KMS-11 (cell line): ENCODE measurements around the gene CYGB.

ENCODE experiments used
- H2AFZ ChIP-seq: fragments of 200-600 bp; sonication (generic); 2 replicates; pipeline ENCODE4 v1.6.1; 2016; ENCODE audit warnings: antibody characterized with exemption, mixed run types, low read depth
- H3K27ac ChIP-seq: fragments of 200-600 bp; sonication (generic); 2 replicates; pipeline ENCODE4 v1.6.1; 2016; ENCODE audit warnings: mild to moderate bottlenecking, mixed run types
- H3K27me3 ChIP-seq: fragments of 200-600 bp; sonication (generic); 2 replicates; pipeline ENCODE4 v1.6.1; 2017; ENCODE audit warnings: mild to moderate bottlenecking, low read depth, mixed run types, moderate library complexity; ENCODE audit not compliant: insufficient read depth
- H3K36me3 ChIP-seq: fragments of 200-600 bp; sonication (generic); 2 replicates; pipeline ENCODE4 v1.6.1; 2017; ENCODE audit warnings: mild to moderate bottlenecking, mixed run types; ENCODE audit not compliant: insufficient read depth
- H3K4me1 ChIP-seq: fragments of 200-600 bp; sonication (generic); 2 replicates; pipeline ENCODE4 v1.6.1; 2016; ENCODE audit warnings: mild to moderate bottlenecking, low read depth, mixed run types; ENCODE audit not compliant: poor library complexity, severe bottlenecking
- H3K4me2 ChIP-seq: fragments of 200-600 bp; sonication (generic); 2 replicates; pipeline ENCODE4 v1.7.0; 2016; ENCODE audit warnings: mild to moderate bottlenecking, mixed run types
- H3K4me3 ChIP-seq: fragments of 200-600 bp; sonication (generic); IDR thresholded peaks from 2 replicates; pipeline ENCODE4 v1.6.1; 2017; ENCODE audit warnings: low read depth, low read length, mixed read lengths; ENCODE audit not compliant: insufficient read depth
- H3K79me2 ChIP-seq: fragments of 200-600 bp; sonication (generic); 2 replicates; pipeline ENCODE4 v1.6.1; 2016; ENCODE audit warnings: low read depth, mixed run types; ENCODE audit not compliant: insufficient read depth
- H3K9ac ChIP-seq: fragments of 200-600 bp; sonication (generic); 2 replicates; pipeline ENCODE4 v1.6.1; 2016; ENCODE audit warnings: mild to moderate bottlenecking, mixed run types
- H4K20me1 ChIP-seq: fragments of 200-600 bp; sonication (generic); 2 replicates; pipeline ENCODE4 v1.6.1; 2016; ENCODE audit warnings: mild to moderate bottlenecking, mixed run types; ENCODE audit not compliant: insufficient read depth
- TF ChIP-seq, protein P1 (sequence below): fragments of 200-600 bp; sonication (generic); conservative IDR thresholded peaks from 2 replicates; pipeline ENCODE4 v1.6.1; 2017; ENCODE audit warnings: low read depth, mild to moderate bottlenecking, antibody characterized with exemption, low read length, moderate library complexity, mixed read lengths

CYGB gene

DNA sequence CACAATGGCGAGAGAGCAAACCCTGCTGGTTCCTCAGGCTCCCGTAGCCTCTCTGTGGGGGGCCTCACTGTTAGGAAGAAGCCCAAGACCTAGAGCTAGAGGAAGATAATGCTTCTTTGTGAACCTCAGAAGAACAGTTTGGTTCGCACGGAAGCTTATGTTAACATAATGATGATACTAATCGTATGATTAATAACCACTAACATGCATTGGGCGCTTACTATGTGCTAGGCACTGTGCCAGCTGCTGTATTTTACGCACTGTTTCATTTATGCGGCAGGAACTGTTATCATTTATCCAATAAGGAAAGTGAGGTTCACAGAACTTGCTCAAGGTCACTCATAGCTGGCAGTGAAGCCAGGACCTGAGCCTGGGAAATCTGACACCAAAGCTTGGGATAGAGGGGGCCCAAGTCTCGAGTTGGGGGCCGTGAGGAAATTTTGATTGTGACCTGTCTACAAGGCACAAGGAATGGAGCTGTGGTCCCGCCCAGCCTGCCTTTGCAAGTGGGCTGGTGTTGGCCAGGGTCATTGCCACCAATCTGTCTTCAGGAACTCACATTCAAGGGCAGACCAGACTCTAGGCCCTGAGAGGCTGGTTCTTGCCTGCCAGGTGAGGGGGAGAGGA is 9.2 kb upstream of the CYGB start:
- Histone ChIP-seq H3K4me3 (no peak overlapping the region), H2AFZ (no peak overlapping the region), H3K79me2 (no peaks in the 10 kb centered on the region), H4K20me1 (no peaks in the 10 kb centered on the region), H3K4me2 (no peak overlapping the region), H3K27ac (no peak overlapping the region), H3K36me3 (no peaks in the 10 kb centered on the region), H3K9ac (no peak overlapping the region), H3K4me1 (no peaks in the 10 kb centered on the region), H3K27me3 (peaks cover 21% of the 10 kb centered on the region)
- TF ChIP-seq, protein P1, sequence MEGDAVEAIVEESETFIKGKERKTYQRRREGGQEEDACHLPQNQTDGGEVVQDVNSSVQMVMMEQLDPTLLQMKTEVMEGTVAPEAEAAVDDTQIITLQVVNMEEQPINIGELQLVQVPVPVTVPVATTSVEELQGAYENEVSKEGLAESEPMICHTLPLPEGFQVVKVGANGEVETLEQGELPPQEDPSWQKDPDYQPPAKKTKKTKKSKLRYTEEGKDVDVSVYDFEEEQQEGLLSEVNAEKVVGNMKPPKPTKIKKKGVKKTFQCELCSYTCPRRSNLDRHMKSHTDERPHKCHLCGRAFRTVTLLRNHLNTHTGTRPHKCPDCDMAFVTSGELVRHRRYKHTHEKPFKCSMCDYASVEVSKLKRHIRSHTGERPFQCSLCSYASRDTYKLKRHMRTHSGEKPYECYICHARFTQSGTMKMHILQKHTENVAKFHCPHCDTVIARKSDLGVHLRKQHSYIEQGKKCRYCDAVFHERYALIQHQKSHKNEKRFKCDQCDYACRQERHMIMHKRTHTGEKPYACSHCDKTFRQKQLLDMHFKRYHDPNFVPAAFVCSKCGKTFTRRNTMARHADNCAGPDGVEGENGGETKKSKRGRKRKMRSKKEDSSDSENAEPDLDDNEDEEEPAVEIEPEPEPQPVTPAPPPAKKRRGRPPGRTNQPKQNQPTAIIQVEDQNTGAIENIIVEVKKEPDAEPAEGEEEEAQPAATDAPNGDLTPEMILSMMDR, result no peak

GRCh38 chr17:76545918-76546555 is 8.5 kb upstream of the CYGB start:
- H3K79me2 ChIP-seq, result no peaks in the 10 kb centered on the region
- peaks cover 21% of the 10 kb centered on the region for H3K27me3 ChIP-seq
- no peak overlapping the region for H3K27ac ChIP-seq
- H3K36me3 ChIP-seq, result no peaks in the 10 kb centered on the region
- no peak overlapping the region for H3K9ac ChIP-seq
- no peak overlapping the region for H2AFZ ChIP-seq
- no peak overlapping the region for H3K4me2 ChIP-seq
- TF ChIP-seq, protein P1, result no peak
- no peaks in the 10 kb centered on the region for H3K4me1 ChIP-seq
- no peak overlapping the region for H3K4me3 ChIP-seq
- H4K20me1 ChIP-seq, result no peaks in the 10 kb centered on the region

GRCh38 chr17:76544546-76545365 is 7.2 kb upstream of the CYGB start:
- TF ChIP-seq, protein P1, result no peak
- Histone ChIP-seq H3K9ac (no peak overlapping the region), H2AFZ (no peak overlapping the region), H3K27ac (no peak overlapping the region), H3K4me2 (no peak overlapping the region), H3K27me3 (peaks cover 22% of the 10 kb centered on the region), H3K4me3 (no peak overlapping the region), H3K36me3 (no peaks in the 10 kb centered on the region), H4K20me1 (no peaks in the 10 kb centered on the region), H3K4me1 (no peaks in the 10 kb centered on the region), H3K79me2 (no peaks in the 10 kb centered on the region)

- TF ChIP-seq, protein P1, result no peak
- H3K4me3 ChIP-seq, result no peak overlapping the region
- H3K27ac ChIP-seq, result no peak overlapping the region
- no peaks in the 10 kb centered on the region for H3K36me3 ChIP-seq
- peaks cover 30% of the 10 kb centered on the region for H3K27me3 ChIP-seq
- no peak overlapping the region for H2AFZ ChIP-seq
- no peaks in the 10 kb centered on the region for H3K79me2 ChIP-seq
- H4K20me1 ChIP-seq, result no peaks in the 10 kb centered on the region
- no peaks in the 10 kb centered on the region for H3K4me1 ChIP-seq
- no peak overlapping the region for H3K4me2 ChIP-seq
- H3K9ac ChIP-seq, result no peak overlapping the region
Measured at GRCh38 chr17:76543826-76544545, 6.5 kb upstream of the CYGB start.
